ENCODE measurements around the gene COQ7.

The COQ7 gene

GRCh38 chr16:19040400-19040799, 27.0 kb upstream of the COQ7 start:
- no peak for TF ChIP-seq SUZ12 (IDR thresholded peaks at IDR 0.05; ENCODE audit: extremely low read depth, insufficient read depth, insufficient read length)
- no peak for TF ChIP-seq ZNF274 (IDR thresholded peaks at IDR 0.05; ENCODE audit: low read depth, low read length)
- TF ChIP-seq YY1 (IDR thresholded peaks at IDR 0.05; ENCODE audit: insufficient read depth, insufficient read length) = no peak
- Histone ChIP-seq H3K9me3 (ENCODE audit: insufficient read depth, low read length) (no peaks in the 10 kb centered on the region), H3K4me1 (ENCODE audit: insufficient read depth, insufficient read length) (no peaks in the 10 kb centered on the region), H3K9ac (ENCODE audit: insufficient read length, low read depth) (no peak overlapping the region), H3K36me3 (ENCODE audit: insufficient read depth, insufficient read length, low read length) (peaks cover 21% of the 10 kb centered on the region), H3K4me3 (ENCODE audit: insufficient read length, low read depth) (no peak overlapping the region), H3K27me3 (ENCODE audit: insufficient read depth, insufficient read length) (no peaks in the 10 kb centered on the region)
- DNase-seq (ENCODE audit: low read depth, low spot score) = no peak

- Histone ChIP-seq H3K9me3 (ENCODE audit: insufficient read depth, low read length) (no peaks in the 10 kb centered on the region), H3K27me3 (ENCODE audit: insufficient read depth, insufficient read length) (no peaks in the 10 kb centered on the region), H3K4me1 (ENCODE audit: insufficient read depth, insufficient read length) (no peaks in the 10 kb centered on the region), H3K9ac (ENCODE audit: insufficient read length, low read depth) (no peak overlapping the region), H3K36me3 (ENCODE audit: insufficient read depth, insufficient read length, low read length) (peaks cover 38% of the 10 kb centered on the region), H3K4me3 (ENCODE audit: insufficient read length, low read depth) (no peak overlapping the region)
- no peak for DNase-seq (ENCODE audit: low read depth, low spot score)
- TF ChIP-seq YY1 (IDR thresholded peaks at IDR 0.05; ENCODE audit: insufficient read depth, insufficient read length) (no peak), SUZ12 (IDR thresholded peaks at IDR 0.05; ENCODE audit: extremely low read depth, insufficient read depth, insufficient read length) (no peak), ZNF274 (IDR thresholded peaks at IDR 0.05; ENCODE audit: low read depth, low read length) (no peak)
Observed at GRCh38 chr16:19044769-19045168, 22.6 kb upstream of the COQ7 start.

GRCh38 chr16:19046062-19046461, 21.4 kb upstream of the COQ7 start:
- Histone ChIP-seq H3K9me3 (ENCODE audit: insufficient read depth, low read length) (no peaks in the 10 kb centered on the region), H3K36me3 (ENCODE audit: insufficient read depth, insufficient read length, low read length) (peaks cover 34% of the 10 kb centered on the region), H3K27me3 (ENCODE audit: insufficient read depth, insufficient read length) (no peaks in the 10 kb centered on the region), H3K9ac (ENCODE audit: insufficient read length, low read depth) (no peak overlapping the region), H3K4me3 (ENCODE audit: insufficient read length, low read depth) (no peak overlapping the region), H3K4me1 (ENCODE audit: insufficient read depth, insufficient read length) (no peaks in the 10 kb centered on the region)
- TF ChIP-seq SUZ12 (IDR thresholded peaks at IDR 0.05; ENCODE audit: extremely low read depth, insufficient read depth, insufficient read length) (no peak), YY1 (IDR thresholded peaks at IDR 0.05; ENCODE audit: insufficient read depth, insufficient read length) (no peak), ZNF274 (IDR thresholded peaks at IDR 0.05; ENCODE audit: low read depth, low read length) (no peak)
- no peak for DNase-seq (ENCODE audit: low read depth, low spot score)

- Histone ChIP-seq H3K4me1 (ENCODE audit: insufficient read depth, insufficient read length) (no peaks in the 10 kb centered on the region), H3K4me3 (ENCODE audit: insufficient read length, low read depth) (no peak overlapping the region), H3K36me3 (ENCODE audit: insufficient read depth, insufficient read length, low read length) (peaks cover 18% of the 10 kb centered on the region), H3K9me3 (ENCODE audit: insufficient read depth, low read length) (no peaks in the 10 kb centered on the region), H3K27me3 (ENCODE audit: insufficient read depth, insufficient read length) (no peaks in the 10 kb centered on the region), H3K9ac (ENCODE audit: insufficient read length, low read depth) (no peak overlapping the region)
- no peak for TF ChIP-seq ZNF274 (IDR thresholded peaks at IDR 0.05; ENCODE audit: low read depth, low read length)
- no peak for TF ChIP-seq YY1 (IDR thresholded peaks at IDR 0.05; ENCODE audit: insufficient read depth, insufficient read length)
- TF ChIP-seq SUZ12 (IDR thresholded peaks at IDR 0.05; ENCODE audit: extremely low read depth, insufficient read depth, insufficient read length) = no peak
- no peak for DNase-seq (ENCODE audit: low read depth, low spot score)
Observed at GRCh38 chr16:19062706-19063105, 4.7 kb upstream of the COQ7 start.

- H3K27me3 ChIP-seq (ENCODE audit: insufficient read depth, insufficient read length) = no peaks in the 10 kb centered on the region
- no peak overlapping the region for H3K9ac ChIP-seq (ENCODE audit: insufficient read length, low read depth)
- no peak for TF ChIP-seq YY1 (IDR thresholded peaks at IDR 0.05; ENCODE audit: insufficient read depth, insufficient read length)
- H3K9me3 ChIP-seq (ENCODE audit: insufficient read depth, low read length) = no peaks in the 10 kb centered on the region
- no peak overlapping the region for H3K4me3 ChIP-seq (ENCODE audit: insufficient read length, low read depth)
- H3K36me3 ChIP-seq (ENCODE audit: insufficient read depth, insufficient read length, low read length) = peaks cover 14% of the 10 kb centered on the region
- H3K4me1 ChIP-seq (ENCODE audit: insufficient read depth, insufficient read length) = no peaks in the 10 kb centered on the region
- DNase-seq (ENCODE audit: low read depth, low spot score) = no peak
Observed at GRCh38 chr16:19066988-19067348, 446 bp upstream of the COQ7 start.

GRCh38 chr16:19068237-19068815, 912 bp downstream of the COQ7 start:
- H3K36me3 ChIP-seq (ENCODE audit: insufficient read depth, insufficient read length, low read length) = peaks cover 22% of the 10 kb centered on the region
- H3K4me1 ChIP-seq (ENCODE audit: insufficient read depth, insufficient read length) = no peaks in the 10 kb centered on the region
- no peak for DNase-seq (ENCODE audit: low read depth, low spot score)
- peak overlapping the region; percentile 87 for H3K9ac ChIP-seq (ENCODE audit: insufficient read length, low read depth)
- H3K27me3 ChIP-seq (ENCODE audit: insufficient read depth, insufficient read length) = no peaks in the 10 kb centered on the region
- peak overlapping the region; percentile 94 for H3K4me3 ChIP-seq (ENCODE audit: insufficient read length, low read depth)
- TF ChIP-seq YY1 (IDR thresholded peaks at IDR 0.05; ENCODE audit: insufficient read depth, insufficient read length) (no peak), SUZ12 (IDR thresholded peaks at IDR 0.05; ENCODE audit: extremely low read depth, insufficient read depth, insufficient read length) (no peak), ZNF274 (IDR thresholded peaks at IDR 0.05; ENCODE audit: low read depth, low read length) (no peak)
- H3K9me3 ChIP-seq (ENCODE audit: insufficient read depth, low read length) = no peaks in the 10 kb centered on the region

GRCh38 chr16:19071811-19072777, 4.7 kb downstream of the COQ7 start:
- H3K27me3 ChIP-seq (ENCODE audit: insufficient read depth, insufficient read length) = no peaks in the 10 kb centered on the region
- H3K9me3 ChIP-seq (ENCODE audit: insufficient read depth, low read length) = no peaks in the 10 kb centered on the region
- H3K9ac ChIP-seq (ENCODE audit: insufficient read length, low read depth) = no peak overlapping the region
- no peak for TF ChIP-seq YY1 (IDR thresholded peaks at IDR 0.05; ENCODE audit: insufficient read depth, insufficient read length)
- TF ChIP-seq SUZ12 (IDR thresholded peaks at IDR 0.05; ENCODE audit: extremely low read depth, insufficient read depth, insufficient read length) = no peak
- no peak for TF ChIP-seq ZNF274 (IDR thresholded peaks at IDR 0.05; ENCODE audit: low read depth, low read length)
- DNase-seq (ENCODE audit: low read depth, low spot score) = peak; percentile 46
- peaks cover 51% of the 10 kb centered on the region for H3K36me3 ChIP-seq (ENCODE audit: insufficient read depth, insufficient read length, low read length)
- H3K4me3 ChIP-seq (ENCODE audit: insufficient read length, low read depth) = no peak overlapping the region
- H3K4me1 ChIP-seq (ENCODE audit: insufficient read depth, insufficient read length) = no peaks in the 10 kb centered on the region
